Measurements from ENCODE around the gene PTPN9.

Gene PTPN9

DNA sequence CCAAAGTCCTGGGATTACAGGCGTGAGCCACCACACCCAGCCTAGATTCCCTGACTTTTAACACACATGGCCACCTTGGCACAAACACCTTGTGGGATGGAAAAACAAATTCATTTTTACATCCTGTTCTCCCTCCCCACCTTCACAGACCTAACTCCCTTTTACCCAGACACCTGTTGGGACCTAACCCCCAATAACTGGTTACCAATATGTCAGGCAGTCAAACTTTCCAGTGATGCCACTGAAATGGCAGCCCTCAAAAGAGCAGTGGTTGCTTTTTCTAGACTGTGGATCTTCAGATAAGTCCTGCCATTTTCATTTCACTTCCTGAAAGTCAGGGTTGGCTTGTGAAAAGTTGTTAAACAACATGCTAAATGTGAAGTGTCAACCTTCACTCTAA, 162.5 kb downstream of the PTPN9 start:
- no peak for DNase-seq (ENCODE audit: low spot score)

Measured in hematopoietic multipotent progenitor cell treated with erythropoietin and hydrocortisone succinate and interleukin-3 and kit ligand, for 17 days (in vitro differentiated cells).